Fibroblast of skin of left biceps (primary cell): Measurements from ENCODE around the gene POLR2I.
"Not testable (repeated sequence)": the region's sequence is repeated elsewhere in the genome, so short reads cannot be mapped to it uniquely, and the experiment has no call there.

Source experiments
- DNase-seq, 2 experiments: peaks; one replicate each; pipeline ENCODE4 v3.0.0-alpha.2; 2013; ENCODE audit warnings: low read depth in 2 of 2

The POLR2I gene

DNA sequence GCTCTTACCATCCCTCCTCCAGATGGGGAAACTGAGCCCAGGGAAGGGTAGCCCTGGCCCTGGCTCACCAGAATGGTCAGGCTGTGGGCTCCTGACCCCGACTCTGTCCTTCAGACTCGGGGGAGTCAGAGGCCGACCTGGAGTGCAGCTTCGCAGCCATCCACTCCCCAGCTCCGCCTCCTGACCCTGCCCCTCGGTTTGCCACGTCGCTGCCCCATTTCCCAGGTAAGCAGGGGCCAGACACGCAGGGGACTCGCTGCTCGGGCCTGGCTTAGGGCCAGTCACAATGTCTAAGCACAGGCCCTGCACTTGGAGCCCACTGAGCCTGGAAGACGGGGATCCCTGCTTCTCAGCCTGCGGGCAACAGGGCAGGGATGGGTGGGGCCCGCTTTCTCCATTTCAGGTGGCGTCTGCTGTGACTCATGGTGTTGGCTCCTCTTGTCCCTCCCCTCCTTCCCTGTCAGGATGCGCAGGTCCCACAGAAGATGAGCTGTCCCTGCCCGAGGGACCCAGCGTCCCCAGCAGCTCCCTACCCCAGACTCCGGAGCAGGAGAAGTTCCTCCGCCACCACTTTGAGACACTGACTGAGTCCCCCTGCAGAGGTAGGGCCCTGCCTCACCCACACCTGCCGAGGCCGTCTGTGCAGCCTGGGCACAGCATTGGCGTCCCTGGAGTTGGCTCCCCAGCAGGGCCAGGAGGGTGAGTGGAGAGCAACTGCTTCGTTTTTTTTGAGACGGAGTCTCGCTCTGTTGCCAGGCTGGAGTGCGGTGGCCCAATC, 12.9 kb downstream of the POLR2I start:
- DNase-seq = no peak

DNA sequence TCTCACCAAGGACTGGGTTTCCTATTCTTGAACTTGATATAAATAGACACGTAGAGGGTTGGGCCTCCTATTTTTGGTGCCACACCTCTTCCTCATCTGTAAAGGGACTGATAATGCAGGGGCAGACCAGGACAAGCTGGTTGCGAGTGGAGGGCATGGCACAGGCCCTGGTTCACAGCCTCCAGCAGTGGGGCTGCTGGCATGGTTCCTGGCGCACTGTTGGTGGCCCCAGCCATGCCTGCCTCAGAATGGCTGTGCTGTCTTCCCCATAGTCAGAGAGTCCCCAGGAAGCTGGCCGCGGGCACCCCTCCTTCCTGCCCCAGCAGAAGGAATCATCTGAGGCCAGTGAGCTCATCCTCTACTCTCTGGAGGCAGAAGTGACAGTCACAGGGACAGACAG, 14.2 kb downstream of the POLR2I start:
- no peak for DNase-seq

DNA sequence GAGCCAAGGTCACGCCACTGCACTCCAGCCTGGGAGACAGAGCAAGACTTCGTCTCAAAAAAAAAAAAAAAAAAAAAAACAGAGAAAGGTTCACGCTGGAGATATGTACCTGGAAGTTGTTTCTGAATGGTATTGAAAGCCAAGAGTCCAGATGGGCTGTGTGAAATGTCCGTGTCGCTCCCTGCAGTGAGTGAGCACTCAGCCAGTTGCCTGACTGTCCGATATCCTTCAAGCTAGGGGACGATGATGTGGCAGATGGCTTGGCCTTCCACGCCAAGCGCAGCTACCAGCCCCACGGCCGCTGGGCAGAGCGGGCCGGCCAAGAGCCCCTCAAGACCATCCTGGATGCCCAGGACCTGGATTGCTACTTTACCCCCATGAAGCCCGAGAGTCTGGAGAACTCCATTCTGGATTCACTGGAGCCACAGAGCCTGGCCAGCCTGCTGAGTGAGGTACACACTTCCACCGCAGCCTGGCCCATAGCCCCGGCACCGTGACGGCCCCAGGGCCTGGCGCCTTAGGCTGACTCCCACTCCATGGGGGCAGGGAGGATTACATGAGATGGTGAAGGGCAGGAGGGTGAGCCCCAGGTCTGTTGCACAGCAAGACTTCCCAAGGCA, 15.4 kb downstream of the POLR2I start:
- no peak for DNase-seq

DNA sequence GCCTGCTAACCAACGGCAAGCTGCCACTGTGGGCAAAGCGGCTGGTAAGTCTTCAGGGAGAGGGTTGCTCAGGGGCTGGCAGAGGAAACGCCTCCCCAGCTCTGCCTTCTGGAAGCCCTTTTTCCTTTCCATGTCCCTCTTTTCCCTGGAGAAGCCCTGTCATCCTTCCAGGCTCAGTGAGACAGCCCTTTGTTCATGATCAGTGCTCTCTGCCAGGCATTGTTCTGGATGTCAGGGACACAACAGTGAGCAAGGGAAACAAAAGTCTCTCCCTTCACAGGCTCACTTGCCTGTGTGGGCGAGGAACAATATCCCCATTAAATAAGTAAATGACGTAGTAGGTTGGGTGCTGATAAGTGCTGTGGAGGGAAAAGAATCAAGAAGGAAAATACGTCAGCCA, 17.6 kb downstream of the POLR2I start:
- no peak for DNase-seq

DNA sequence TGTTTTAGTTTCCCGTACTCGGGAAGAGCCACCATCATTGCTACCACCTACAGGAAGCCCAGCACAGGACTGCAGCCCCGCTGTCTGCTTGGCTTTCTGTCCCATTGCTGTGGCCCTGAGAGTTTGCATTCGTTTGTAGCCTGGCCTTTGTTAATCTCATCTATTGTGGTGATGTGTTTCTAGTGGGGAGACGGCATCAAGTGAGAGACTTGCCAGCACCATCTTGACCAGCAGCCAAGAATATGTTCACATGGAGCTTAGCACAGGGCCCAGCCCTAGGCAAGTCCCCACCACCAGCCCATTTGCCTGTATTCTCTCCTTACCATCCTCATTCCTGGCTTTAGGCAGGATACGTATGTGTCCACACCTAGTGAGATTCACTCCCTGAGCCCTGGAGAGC, 21.0 kb downstream of the POLR2I start:
- DNase-seq = no peak

DNA sequence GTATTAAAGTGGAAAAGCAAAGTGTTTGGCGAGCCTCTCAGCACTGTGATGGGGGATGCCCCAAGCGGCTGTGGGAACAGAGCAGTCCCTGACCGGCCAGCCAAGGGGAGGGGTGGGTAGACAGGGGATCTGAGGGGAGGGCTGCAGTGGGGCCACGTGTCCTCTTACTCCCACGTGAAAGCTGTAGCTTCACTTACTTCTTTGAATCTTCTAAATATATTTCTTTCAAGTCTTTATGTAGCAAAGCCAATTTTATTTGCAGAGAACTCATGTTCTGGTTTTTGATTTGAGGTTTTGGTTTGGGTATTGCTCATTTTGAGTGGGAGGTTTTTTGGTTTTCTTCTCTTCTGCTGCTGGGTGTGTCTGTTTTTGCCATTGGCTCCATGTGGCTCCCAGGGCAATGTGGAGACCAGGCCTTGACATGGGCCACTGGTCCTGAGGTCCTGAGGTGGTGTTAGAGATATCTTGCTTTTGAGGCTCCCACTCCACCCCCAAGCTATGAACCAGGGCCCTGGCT, 21.5 kb downstream of the POLR2I start:
- no peak for DNase-seq

DNA sequence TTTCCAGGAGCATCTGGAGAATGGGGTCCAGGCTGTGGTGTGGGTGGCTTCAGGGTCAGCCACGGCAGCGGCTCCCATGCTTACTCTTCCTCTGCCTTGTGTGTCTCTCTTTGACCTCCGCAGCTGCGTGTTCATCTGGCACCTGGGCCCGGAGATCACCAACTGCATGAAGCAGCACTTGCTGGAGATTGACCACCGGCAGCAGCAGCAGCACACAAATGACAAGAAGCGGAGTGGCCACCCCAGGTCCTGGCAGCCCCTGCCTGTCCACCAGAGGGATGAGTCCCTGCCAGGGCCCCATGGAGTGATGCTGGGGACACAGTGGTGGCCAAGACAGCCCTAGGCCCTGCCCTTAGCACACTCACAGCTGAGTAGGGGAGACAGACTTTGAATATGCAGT, 22.1 kb downstream of the POLR2I start:
- DNase-seq = no peak

DNA sequence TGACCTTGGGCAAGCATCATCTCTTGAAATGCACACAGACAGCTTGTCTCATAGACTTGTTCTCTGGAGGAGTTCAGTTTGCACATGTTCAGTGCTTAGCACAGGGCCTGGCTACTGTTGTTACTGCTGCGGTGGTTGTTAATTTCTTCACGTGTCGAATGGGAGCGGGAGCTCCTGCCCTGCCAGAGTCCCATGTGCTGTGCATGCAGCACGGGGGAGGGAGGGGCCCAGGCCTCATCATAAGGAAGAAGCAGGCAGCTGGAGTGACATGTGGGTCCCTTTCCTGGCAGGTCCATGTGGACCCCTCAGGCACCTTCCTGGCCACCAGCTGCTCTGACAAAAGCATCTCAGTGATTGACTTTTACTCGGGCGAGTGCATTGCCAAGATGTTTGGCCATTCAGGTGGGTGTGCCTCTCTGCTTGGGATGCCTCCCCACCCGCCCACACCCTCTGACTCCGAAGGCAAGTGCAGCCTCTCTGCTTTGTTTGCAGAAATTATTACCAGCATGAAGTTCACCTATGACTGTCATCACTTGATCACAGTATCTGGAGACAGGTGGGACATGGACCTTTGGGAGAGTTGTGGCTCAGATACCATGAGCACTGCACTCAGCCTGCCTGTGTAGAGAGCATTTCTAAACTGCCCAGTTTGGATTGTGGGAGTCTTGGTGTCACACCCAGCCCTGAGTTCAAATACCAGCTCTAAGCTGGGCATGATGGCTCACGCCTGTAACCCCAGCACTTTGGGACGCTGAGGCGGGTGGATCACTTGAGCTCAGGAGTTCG, 23.6 kb downstream of the POLR2I start:
- DNase-seq = no peak

DNA sequence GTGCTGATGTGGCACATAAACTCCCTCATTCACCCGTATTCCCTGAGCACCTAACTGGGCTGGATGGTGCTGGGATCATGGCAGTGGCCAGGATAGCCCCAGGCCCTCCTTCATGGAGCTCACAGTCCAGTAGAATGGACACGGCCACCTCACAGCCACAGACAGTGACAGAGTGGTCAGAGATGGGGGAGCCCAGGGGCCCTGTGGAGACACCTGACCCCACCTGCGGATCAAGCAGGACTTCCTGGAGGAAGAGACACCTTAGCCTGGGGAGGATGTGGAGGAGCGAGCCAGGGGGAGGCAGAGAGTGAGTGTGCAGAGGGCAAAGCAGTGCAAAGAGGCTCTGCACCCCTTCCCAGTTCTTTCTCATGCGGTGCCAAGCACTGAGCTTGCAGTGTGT, 24.8 kb downstream of the POLR2I start:
- DNase-seq = no peak

DNA sequence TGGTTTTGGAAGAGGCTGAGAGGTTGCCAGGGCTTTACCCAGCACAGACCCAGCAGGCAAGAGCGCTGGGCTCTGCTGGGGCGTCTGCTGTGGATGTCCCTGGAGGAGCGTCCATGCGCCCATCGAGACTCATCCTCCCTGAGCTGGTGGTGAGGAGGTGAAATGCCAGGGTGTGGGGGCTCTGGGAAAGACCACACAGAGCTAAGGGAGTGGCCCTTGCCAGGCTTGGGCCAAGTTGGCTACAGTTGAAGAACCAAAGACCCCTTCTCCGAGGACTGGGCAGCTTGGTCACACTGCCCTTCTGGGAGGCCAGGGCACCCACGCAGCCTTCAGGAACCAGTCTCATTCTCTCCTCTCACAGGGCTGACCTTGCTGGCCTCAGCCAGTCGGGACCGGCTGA, 28.3 kb downstream of the POLR2I start:
- DNase-seq = no peak

DNA sequence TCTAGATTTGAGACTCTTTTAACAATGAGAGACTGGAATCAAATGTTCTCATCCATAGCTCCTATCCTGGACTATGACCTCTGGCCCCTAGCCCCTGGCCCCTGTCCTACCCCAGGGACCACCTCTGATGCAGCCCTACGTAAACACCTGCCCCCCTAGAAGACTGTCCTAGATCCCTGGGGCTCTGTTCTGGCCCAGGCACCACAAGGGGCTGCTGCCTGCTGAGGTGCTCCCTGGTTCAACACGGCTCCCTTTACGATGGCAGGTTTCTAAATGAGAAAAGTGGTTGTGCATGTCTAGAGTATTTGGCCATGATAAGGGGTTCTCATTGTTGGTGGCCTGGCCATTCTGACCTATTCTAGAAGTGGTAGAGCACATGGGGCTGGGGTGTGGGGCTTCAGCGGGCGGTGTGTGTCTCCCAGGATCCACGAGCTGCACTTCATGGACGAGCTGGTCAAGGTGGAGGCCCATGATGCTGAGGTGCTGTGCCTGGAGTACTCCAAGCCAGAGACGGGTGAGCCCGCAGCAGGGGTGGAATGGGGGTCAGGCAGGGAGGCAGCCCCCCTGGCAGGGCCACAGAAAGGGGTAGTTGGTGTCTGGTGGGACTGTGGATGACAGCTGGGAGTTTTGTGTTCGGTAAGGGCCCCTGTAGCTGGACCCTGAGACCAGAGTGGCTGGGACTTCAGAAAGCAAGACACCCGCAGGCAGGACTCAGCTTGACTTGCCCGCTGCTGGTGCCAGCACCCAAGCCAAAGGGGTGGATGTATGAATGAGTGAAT, 30.3 kb downstream of the POLR2I start:
- DNase-seq = no peak

DNA sequence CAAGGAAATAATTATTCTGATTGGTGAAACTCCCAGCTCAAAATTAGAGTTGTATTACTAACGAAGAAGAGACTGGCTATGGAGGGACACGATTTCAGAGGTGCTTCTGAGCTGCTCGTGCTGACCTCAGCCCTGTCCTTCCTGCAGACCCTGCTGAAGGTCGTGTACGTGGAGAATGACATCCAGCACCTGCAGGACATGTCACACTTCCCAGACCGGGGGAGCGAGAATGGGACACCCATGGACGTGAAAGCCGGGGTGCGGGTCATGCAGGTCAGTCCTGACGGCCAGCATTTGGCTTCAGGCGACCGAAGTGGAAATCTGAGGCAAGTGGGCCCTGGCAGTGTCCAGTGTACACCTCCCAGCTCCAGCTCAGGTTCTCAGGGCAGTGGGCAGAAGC, 31.8 kb downstream of the POLR2I start:
- no peak for DNase-seq

DNA sequence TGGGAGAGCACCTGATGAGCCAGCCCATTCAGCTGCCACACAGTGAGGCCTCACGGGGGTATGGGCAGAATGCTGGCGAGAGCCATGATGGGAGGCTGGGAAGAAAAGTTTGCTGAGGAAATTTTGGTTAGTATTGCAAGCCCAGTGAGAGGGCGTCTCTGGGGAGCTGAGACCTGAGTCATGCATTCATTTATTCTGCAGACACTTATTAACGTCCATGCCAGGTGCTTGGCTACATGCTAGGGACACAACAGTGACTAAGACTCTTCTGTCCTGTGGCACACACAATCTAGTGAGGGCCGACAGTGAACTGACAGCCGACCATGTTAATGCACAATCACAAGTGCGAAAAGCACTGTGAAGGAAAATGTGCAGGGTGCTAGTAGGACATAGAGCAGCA, 32.8 kb downstream of the POLR2I start:
- no peak for DNase-seq

DNA sequence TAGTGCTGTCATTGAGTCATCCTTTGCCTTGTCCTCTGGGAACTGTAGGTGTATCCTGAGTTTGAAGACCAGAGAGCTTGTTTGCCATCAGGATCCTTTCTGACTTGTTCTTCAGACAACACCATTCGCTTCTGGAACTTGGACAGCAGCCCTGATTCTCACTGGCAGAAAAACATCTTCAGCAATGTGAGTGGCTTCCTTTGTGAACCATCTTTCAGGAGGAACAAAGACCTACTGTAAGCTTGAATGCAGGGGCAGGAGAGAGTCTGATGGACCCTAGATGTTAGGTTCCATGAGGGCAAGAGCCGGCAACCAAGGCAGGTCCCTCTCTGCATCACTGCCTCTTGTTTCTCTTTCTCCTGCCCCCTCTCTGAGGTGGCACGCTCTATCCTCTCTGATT, 33.3 kb downstream of the POLR2I start:
- DNase-seq = no peak

DNA sequence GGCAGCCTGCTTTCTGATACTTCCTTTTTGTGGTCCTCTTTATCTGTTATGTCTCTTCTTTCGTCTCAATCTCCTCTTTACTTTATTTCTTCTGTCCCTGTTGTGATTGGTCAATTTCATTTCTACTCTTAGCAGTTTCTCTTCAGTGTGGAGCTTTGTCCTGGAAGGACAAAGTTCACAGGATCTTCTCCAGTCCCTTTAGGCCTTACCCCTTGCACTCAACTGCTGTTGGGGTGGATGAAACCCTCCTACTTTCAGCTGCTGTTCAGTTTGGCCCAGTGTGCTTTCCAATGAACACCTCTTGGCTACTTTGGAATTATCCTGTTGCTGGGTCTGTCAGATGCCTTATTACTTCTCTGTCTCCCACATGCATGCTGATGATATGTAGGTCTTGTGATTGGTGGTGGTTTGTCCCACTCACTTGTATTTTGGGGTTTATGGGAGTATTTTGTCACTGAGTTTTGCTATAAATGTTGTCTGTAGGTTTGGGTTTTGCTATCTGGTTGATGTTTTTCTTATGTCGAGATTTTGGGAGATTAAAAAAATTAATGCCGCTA, 35.2 kb downstream of the POLR2I start:
- DNase-seq = no peak

DNA sequence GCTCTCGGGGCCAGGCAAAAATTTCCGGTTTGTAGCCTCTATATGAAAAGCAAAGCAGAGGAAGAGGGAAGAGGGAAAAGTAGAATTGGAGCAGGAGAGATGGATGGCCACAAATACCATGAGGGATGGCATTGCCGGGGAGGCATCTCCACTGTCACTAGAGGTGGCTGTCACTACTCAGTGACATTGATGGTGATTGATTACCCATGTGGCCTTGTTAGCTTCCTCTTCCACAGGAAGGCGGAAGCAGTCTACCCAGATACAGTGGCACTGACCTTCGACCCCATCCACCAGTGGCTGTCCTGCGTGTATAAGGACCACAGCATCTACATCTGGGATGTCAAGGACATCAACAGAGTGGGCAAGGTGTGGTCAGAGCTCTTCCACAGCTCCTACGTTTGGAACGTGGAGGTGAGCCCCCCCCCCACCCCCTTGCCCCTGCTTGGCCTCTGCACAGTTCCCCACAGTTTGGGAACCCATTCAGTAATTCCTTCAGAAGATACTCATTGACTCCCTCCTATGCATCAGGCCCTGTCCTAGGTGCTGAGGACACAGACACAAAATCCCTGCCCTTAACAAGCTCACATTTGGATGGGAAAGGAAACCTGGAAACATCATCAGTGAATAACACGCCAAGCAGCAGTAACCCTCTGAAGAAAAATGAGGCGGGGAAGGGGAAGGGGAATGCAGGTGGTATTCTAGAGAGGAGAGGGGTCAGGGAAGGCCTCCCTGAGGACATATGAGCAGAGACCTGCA, 41.4 kb downstream of the POLR2I start:
- no peak for DNase-seq

DNA sequence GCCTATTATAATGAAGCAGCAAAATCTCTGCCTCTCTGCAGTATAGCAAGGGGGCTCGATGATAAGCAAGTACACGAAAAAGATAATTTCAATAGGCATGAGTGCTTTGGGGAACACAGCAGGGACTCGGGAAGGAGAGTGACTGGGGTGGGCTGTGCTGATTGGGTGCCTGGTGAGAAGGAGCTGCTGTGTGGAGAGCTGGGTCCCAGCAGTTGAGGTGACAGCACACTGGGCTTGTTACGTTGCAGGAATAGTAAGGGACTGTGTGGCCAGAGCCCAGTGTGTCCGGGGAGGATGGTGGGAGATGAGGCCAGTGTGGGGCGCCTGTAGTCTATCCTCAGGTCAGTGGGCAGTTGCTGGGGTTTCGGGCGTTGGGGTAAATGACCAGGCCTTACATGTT, 42.6 kb downstream of the POLR2I start:
- DNase-seq = no peak

DNA sequence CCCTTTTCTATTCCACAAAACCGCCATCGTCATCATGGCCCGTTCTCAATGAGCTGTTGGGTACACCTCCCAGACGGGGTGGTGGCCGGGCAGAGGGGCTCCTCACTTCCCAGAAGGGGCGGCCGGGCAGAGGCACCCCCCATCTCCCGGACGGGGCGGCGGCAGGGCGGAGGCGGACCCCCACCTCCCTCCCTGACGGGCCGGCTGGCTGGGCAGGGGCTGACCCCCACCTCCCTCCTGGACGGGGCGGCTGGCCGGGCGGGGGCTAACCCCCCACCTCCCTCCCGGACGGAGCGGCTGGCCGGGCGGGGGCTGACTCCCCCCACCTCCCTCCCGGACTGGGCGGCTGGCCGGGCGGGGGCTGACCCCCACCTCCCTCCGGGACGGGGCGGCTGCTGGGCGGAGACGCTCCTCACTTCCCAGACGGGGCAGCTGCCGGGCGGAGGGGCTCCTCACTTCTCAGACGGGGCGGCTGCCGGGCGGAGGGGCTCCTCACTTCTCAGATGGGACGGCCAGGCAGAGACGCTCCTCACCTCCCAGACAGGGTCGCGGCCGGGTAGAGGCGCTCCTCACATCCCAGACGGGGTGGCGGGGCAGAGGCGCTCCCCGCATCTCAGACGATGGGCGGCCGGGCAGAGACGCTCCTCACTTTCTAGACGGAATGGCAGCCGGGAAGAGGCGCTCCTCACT, 45.7 kb downstream of the POLR2I start:
- DNase-seq = not testable (repeated sequence)

DNA sequence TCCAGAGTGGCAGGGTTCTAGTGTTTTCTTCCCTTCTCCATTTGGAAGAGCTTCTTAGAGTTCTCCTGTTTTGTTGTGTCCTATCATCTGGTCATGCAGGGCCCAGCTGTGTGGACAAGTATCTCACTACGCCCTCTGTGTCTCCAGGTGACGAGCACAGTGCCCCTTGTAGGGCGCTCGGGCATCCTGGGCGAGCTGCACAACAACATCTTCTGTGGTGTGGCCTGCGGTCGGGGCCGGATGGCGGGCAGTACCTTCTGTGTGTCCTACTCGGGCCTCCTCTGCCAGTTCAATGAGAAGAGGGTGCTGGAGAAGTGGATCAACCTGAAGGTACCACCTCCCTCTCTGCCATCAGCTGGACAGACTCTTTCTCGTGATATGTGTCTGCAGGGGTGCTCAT, 47.0 kb downstream of the POLR2I start:
- no peak for DNase-seq

DNA sequence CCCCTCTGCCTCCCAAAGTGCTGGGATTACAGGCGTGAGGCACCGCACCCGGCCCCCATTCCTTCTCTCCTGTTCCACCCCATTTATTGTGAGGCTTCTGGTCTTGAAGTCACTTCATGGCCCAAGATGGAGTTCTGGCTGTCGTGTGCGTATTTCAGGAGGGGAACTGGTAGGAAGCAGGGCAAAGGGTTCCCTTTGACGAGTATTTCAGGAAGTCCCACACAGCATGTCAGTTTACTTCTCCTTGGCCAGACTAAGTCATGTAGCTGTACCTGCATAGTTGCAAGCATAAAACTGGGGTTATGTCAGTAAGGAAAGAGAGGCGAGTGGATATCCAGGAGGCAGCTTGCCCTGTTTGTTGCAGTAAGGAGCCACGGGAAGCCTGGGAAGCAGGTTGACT, 49.8 kb downstream of the POLR2I start:
- DNase-seq = no peak
